Activated gamma-delta T cell treated with Interleukin-2 at 50 U/mL for 16 hours (primary cell): Measurements from ENCODE around the gene HCFC1.
A peak's percentile ranks its signal among the peaks of the same experiment; 100 is the strongest.

Experiments used
- DNase-seq: peaks from one replicate; pipeline ENCODE4 v3.0.0-alpha.2; 2020

Gene HCFC1

DNA sequence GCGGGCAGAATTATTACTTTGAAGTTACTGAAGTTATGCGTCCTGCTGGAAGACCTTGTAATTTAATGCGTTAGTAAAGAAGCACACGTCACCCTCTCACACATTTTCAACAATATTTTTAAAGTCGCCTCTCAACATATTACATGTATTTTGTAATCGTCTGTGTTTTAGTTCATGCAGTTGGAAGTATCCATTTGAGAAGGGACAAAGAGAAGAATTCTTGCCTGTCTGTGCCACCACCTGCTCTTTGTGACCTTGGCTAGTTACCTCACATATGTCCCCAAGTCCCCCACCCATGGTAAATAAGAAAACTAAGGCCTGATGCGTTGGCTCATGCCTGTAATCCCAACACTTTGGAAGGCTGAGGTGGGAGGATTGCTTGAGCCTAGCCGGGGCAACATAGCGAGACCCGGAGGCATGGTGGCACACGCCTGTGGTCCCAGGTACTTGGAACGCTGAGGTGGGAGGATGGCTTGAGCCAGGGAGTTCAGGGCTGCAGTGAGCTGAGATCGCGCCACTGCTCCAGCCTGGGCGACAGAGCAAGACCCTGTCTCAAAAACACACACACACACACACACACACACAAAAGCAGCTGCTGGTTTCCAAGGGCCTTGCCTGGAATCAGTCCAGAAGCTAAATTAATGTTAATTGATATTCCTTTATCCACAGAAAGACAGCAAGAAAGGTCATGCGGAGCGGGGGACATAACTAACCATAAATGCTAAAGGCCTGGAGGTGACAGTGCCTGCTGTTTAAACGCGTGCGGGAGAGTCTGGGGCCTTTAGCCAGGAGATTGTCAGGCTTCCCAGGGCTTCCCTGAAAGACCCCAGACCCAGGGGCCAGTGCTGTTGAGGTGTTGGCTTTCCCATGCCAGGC lies 1.7 kb upstream of the HCFC1 start:
- DNase-seq: no peak

GRCh38 chrX:153972368-153973126 lies 929 bp upstream of the HCFC1 start, which contains the start of gene TMEM187:
TSS of gene TMEM187 (plus strand) at chrX:153972754. CDS start at chrX:153982063, 9,309 bp downstream.
- peak; percentile 87 for DNase-seq

- DNase-seq: peak; percentile 91
Measured at GRCh38 chrX:153971124-153971449, 531 bp downstream of the HCFC1 start.

- DNase-seq: no peak
Measured at GRCh38 chrX:153970357-153971123, 1.1 kb downstream of the HCFC1 start.

DNA sequence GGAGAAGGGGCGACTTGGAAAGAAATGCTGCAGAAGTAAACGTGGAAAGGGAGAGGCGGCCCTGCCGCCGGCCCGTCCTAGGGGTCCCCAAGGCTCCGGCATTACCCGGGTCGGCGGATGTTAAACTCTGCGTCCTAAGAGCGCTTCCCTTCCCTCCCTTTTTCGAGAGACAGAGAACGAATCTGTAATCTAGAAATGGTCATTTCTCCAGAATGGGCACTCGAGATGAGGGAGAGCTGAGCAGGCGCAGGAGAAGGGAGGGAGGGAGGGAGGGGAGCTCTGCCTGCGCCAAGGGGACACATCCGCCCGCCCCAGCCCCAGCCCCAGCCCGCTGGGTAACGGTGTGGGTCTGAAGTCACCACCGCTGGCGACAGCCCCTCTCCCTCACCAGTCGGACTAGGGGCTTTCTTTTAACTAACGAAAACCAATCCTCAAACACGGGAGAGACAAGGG lies 1.7 kb downstream of the HCFC1 start:
- DNase-seq: no peak

GRCh38 chrX:153969125-153969903 lies 2.3 kb downstream of the HCFC1 start:
- no peak for DNase-seq

DNA sequence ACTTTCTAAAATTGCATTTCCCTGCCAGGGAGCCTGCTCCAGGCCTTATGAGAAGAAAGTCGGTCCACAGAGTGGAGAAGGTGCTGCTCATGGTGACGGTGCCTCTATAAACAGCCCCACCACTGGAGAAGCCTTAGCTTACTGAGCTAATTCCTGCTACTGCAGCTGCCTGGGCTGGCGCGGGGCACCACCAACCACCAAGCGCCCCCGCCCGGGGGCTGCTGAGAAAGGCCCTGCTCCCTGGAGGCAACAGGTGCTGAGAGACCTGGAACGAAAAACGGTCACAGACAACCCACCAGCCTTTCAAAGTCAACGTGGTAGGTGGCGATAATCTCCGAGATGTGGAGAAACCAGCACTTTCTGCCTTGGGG lies 2.9 kb downstream of the HCFC1 start:
- DNase-seq: no peak

GRCh38 chrX:153968255-153968654 lies 3.4 kb downstream of the HCFC1 start:
- no peak for DNase-seq

DNA sequence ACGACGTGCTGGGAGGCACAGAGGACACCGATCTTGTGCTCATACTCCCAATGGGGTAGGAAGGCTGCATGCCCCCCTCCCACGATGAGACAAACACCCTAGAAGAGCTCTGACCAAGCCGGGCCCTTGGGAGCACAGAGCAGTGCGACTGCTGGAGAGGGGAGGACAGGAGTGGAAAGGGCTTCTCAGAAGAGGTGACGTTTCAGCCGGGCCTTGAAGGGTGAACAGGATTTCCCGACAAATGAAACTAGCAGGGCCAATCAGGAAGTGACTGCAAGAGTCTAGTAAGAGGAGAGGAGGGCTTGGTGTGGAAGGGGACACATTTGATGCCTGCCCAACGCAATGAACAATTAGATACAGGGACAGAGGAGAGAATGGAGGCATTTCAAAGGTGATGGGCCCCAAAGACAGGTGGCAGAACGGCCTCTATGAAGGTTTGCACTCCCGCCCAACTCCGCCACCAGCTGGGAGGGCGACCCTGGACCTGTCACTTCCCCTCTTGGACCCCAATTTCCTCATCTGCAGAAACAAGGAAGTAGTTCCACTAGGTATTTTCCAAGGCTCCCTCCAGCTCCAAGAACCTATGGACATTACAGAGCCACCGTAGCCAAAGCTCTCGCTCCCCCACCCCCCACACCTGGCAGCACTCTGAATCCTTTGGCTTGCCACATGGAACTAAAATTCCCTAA lies 3.9 kb downstream of the HCFC1 start:
- DNase-seq: no peak

GRCh38 chrX:153966841-153967535 lies 4.6 kb downstream of the HCFC1 start:
- DNase-seq: no peak

DNA sequence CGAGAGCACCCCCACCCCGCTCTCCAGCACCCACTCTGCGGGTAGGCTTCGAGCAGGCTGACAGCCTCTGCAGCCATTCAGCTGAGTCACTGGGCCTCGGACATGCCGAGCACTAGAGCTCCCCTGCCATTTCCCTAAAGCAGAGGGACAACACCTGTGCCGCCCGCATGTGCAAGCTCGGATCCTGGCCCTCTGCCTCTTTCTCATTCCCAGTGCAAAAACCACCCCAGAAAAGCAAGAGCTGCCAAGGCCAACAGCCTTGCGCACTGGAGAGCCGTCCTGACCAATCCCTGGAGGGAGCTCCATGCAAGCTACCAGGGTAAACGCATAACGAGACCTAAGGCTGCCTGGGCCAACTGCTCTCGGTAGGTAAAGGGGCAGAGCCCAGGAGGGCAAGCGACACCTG lies 5.3 kb downstream of the HCFC1 start:
- no peak for DNase-seq

DNA sequence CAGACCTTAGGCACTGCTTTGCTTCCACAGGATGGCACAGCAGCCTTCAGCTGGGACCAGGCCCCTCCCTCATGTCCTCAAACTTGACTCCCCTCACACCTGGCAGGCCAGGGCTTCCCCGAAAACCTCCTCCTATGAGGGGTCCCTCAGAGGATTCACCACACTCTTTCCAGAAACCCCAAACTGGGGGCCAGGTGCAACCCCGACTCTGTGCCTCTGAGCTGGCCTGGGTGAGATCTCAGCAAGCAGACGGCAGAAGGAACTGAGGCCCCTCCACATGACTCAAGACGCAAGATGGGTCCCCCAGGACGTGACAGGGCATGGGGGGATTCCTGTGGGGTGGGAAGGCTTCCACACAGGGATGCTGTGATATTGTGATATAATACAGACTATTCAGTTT lies 6.2 kb downstream of the HCFC1 start:
- no peak for DNase-seq

DNA sequence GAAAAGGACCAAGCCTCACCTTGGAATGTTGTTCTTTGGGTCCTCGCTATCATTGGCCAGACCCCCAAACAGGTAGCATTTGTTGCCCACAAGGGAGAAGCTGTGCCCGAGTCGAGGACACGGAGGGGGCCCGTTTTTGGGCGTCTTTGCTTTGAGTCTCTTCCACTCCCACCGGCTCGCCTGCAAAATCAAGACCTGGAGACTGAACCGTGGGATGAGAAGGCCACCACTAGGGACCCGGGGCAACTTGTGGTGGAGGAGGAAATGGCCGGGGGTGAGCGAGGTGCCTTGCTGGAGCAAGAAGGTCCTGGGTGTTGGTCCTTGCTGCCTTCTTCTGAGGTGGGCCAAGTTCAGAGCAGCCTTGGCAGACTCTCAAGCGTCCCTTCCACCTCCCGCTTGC lies 7.5 kb downstream of the HCFC1 start:
- no peak for DNase-seq

GRCh38 chrX:153963546-153963945 lies 8.1 kb downstream of the HCFC1 start:
- DNase-seq: no peak

DNA sequence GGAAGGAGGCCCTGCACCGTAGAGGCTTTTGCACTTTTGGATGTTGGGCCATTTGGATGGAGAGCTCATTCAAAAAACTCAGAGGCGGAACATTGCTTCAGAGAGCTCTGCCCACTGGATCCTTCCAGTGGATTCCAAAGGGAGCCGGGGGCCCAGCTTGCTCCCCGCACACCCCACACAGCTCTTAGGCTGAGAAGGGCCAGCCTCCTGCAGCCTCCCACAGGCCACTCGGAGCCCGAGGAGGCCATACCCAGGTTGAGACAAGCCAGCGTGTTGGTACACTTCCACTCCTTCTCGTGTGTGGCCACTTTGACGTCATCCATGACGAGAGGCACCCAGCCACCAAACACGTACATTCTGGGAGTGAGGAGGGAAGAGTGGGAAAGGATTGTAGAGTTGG lies 10.3 kb downstream of the HCFC1 start:
- no peak for DNase-seq

- no peak for DNase-seq
Measured at GRCh38 chrX:153960786-153961185, 10.8 kb downstream of the HCFC1 start.

- DNase-seq: no peak
Measured at GRCh38 chrX:153960077-153960476, 11.5 kb downstream of the HCFC1 start.

DNA sequence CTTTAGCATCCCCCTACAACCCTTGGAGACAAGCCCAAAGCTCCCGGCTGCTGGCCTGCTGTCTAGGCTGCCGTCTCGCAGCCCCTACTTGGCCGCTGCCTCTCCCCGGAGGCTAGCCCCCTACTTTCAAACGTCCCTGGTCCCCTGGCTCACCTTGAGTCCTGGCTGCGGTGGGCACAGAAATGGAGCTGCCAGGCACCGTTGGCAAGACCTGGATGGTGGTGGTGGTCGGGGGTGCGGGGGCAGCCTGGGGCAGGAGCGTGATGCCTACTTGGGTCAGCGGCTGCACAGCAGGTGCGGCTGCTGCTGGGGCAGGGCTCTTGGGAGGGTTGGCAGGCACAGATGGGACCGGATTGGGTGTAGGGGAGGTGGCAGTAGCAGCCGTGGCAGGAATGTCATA lies 12.0 kb downstream of the HCFC1 start:
- DNase-seq: no peak

DNA sequence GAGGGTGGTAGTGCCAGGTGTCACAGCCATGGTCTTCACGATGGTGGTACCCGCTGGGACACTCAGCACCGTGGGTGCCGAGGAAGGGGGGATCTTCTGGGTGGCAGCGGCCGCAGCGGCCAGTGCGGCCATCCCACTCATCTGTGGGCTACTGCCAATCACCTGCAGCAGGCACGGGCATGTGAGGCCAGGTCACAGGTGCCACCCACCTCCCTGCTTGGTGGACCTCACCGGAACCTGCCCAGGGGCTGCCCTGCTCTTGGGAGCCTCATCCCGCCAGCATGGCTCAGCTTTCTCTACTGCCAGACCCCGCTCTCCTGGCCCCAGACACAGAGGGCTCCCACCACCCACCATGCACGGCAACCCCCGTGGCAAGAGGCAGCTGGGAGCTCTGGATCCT lies 13.0 kb downstream of the HCFC1 start:
- no peak for DNase-seq

- no peak for DNase-seq
Measured at GRCh38 chrX:153957224-153957623, 14.4 kb downstream of the HCFC1 start.
